MM.1S (cell line): ENCODE data around the gene PARP4.
"Not testable (repeated sequence)": the region's sequence is repeated elsewhere in the genome, so short reads cannot be mapped to it uniquely, and the experiment has no call there.

Experiments
- EZH2 ChIP-seq: fragments of 300-600 bp; sonication (generic); optimal IDR thresholded peaks from 2 replicates; pipeline ENCODE3; 2017; ENCODE audit warnings: low read depth, mild to moderate bottlenecking, antibody characterized with exemption, low read length, mixed read lengths
- EZH2phosphoT487 ChIP-seq: fragments of 300-600 bp; sonication (generic); IDR thresholded peaks from 2 replicates; pipeline ENCODE4 v1.6.1; 2018; ENCODE audit warnings: antibody characterized with exemption, low read length
- TF ChIP-seq, protein P1 (sequence below): fragments of 300-600 bp; sonication (generic); IDR thresholded peaks from 2 replicates; pipeline ENCODE4 v1.5.1; 2016; ENCODE audit warnings: antibody characterized with exemption, low read length, mixed read lengths

DNA sequence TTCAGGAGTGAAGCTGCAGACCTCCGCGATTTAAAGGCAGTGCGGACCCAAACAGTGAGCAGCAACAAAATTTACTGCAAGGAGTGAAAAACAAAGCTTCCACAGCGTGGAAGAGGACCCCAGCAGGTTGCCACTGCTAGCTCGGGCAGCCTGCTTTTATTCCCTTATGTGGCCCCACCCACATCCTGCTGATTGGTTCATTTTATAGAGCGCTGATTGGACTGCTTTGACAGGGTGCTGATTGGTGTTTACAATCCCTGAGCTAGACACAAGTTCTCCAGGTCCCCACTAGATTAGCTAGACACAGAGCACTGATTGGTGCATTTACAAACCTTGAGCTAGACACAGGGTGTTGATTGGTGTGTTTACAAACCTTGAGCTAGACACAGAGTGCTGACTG, 6.3 kb downstream of the PARP4 start:
- TF ChIP-seq, protein P1, sequence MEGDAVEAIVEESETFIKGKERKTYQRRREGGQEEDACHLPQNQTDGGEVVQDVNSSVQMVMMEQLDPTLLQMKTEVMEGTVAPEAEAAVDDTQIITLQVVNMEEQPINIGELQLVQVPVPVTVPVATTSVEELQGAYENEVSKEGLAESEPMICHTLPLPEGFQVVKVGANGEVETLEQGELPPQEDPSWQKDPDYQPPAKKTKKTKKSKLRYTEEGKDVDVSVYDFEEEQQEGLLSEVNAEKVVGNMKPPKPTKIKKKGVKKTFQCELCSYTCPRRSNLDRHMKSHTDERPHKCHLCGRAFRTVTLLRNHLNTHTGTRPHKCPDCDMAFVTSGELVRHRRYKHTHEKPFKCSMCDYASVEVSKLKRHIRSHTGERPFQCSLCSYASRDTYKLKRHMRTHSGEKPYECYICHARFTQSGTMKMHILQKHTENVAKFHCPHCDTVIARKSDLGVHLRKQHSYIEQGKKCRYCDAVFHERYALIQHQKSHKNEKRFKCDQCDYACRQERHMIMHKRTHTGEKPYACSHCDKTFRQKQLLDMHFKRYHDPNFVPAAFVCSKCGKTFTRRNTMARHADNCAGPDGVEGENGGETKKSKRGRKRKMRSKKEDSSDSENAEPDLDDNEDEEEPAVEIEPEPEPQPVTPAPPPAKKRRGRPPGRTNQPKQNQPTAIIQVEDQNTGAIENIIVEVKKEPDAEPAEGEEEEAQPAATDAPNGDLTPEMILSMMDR: not testable (repeated sequence)
- TF ChIP-seq EZH2, EZH2phosphoT487: not testable (repeated sequence)
